AG09319 (cell line): Measurements from ENCODE around the gene PLCH1.

Experiments
- DNase-seq: peaks from one replicate; pipeline ENCODE4 v3.0.0-alpha.2; 2010; ENCODE audit warnings: low read depth; ENCODE audit errors: extremely low read depth
- CTCF ChIP-seq: IDR thresholded peaks from 2 replicates; pipeline ENCODE4 v1.5.1; 2011; ENCODE audit warnings: low read depth, mild to moderate bottlenecking, inconsistent platforms, low read length, moderate library complexity

Gene PLCH1

DNA sequence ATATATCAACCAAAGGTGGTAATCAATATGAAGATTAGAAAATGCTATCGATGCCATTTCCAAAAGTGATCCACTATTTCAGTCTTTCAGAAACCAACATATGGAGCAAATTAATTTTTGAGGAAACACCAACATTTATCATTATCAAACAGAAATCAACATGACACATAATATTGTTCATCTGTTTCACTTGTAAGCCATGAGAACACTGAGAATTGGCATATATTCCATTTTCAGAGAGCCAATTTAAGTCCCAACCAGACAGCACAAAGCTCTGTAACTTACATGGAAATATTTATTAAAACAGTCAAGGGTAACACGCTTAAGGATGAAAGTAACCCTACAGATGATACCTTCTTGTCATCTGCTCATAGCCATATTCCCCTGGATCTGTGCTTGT, 413.8 kb downstream of the PLCH1 start:
- TF ChIP-seq CTCF = no peak
- no peak for DNase-seq

DNA sequence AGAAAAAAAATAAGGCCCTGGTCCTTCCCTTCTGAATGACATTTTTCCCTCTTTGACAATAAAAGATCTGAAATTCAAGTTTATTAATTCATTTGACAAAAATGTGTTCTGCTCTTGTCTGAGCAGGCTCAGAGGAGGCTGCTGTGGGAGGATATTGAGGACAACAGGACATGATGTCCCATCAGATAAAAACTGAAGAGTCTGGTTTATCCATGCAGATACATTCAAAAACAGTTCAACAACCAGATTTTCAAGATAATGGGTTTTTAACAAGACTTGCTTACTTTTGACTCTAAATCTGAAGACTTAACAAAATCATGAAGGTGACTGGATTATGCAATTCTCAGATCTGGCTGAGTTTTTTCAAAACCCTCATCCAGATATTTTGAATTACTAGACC, 414.5 kb downstream of the PLCH1 start:
- DNase-seq = no peak
- TF ChIP-seq CTCF = no peak

GRCh38 chr3:155329513-155330048, 415.3 kb downstream of the PLCH1 start:
- no peak for DNase-seq
- no peak for TF ChIP-seq CTCF

DNA sequence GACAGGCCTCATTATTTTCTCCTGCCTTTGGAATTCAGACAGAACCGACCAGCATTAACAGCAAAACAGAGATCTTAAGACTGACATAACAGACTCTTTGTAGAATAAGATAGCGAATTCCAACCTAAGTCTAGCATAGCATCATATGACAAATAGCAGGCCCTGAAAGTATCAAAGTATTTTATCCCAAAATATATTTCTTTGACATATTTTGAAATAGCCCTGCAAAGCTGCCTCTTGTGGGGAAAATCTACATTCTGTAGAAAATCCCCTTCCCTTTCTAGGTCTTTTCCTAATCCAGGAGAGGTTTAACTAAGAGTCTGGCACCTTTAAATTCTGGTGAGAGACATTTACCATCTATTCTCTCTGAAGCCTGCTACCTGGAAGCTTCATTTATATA, 417.0 kb downstream of the PLCH1 start:
- TF ChIP-seq CTCF = no peak
- DNase-seq = no peak

DNA sequence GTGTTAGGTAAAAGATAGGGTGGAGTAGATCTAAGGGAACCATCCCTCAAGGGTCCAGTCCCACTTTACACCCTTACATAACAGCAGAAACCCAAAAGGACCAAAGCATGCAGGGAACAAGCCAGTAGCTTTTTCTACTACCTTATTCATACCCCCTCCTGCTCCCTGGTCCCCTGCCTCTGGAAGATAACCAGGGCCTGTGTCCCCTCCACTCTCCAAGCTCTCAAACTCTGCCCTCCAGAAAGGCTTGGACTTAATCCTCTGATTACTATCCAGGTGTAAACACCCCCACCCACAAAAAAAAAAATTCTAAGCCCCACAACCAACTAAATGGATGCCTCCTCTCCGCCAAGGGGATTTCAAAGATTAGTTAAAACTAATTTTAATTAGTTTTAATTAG, 417.4 kb downstream of the PLCH1 start:
- no peak for TF ChIP-seq CTCF
- DNase-seq = no peak

DNA sequence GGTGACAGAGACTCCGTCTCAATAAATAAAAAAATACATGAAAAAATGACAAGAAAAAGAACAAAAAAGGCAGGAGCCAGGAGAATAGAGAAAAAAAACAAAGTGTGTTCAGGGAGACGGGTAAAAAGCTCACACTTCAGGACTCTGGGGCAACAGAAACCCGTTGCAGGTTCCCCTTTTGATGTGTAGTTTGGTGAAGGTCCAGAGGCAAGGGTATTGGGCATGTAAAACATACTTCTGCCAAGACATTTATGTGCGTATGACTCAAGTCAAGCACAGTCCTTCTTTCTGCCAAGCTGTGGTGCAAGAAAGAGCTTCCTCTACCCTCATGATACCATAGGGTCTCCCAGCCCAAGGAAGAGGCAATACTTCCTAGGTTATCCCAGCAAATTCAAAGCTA, 418.0 kb downstream of the PLCH1 start:
- no peak for TF ChIP-seq CTCF
- no peak for DNase-seq

DNA sequence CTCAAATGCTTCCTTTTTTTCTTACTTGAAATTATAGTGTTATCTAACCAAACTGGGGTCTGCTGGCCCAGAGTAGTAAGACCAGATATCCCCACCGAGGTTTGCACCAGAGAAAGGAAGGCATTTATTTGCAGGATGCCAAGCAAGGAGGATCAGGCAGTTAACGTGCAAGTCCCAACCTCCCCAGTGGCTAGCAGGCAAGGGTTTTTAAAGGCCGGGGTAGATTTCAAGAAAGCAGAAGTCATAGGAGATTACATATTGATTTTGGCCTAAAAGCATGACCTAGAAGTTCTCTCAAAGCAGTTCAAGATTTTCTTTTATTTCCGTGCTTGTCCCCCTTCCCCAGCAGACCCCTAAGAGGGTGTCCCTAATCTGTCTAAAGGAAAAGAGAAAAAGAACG, 418.6 kb downstream of the PLCH1 start:
- DNase-seq = no peak
- no peak for TF ChIP-seq CTCF
